GM21515 (cell line): Measurements from ENCODE around the gene KIF12.

Experiments
- ATAC-seq: cut with Tn5 transposase; IDR thresholded peaks from one replicate; pipeline ENCODE4 v1.9.1; 2021; ENCODE audit not compliant: unreplicated experiment

KIF12 gene

GRCh38 chr9:114107286-114108001 lies 8.4 kb upstream of the KIF12 start:
- ATAC-seq = no peak

- no peak for ATAC-seq
Observed at GRCh38 chr9:114105236-114105635, 6.1 kb upstream of the KIF12 start.

GRCh38 chr9:114102484-114102883 lies 3.4 kb upstream of the KIF12 start:
- ATAC-seq = no peak

GRCh38 chr9:114100536-114100935 lies 1.4 kb upstream of the KIF12 start:
- ATAC-seq = no peak

- no peak for ATAC-seq
Observed at GRCh38 chr9:114099669-114100270, 678 bp upstream of the KIF12 start.

- no peak for ATAC-seq
Observed at GRCh38 chr9:114098021-114098935, 814 bp downstream of the KIF12 start.

- ATAC-seq = no peak
Observed at GRCh38 chr9:114097613-114098020, 1.5 kb downstream of the KIF12 start.

GRCh38 chr9:114096866-114097612 lies 2.1 kb downstream of the KIF12 start:
- ATAC-seq = no peak

- ATAC-seq = no peak
Observed at GRCh38 chr9:114096041-114096511, 3.0 kb downstream of the KIF12 start.

- no peak for ATAC-seq
Observed at GRCh38 chr9:114094971-114095370, 4.1 kb downstream of the KIF12 start.

- ATAC-seq = no peak
Observed at GRCh38 chr9:114093761-114094505, 5.2 kb downstream of the KIF12 start.

GRCh38 chr9:114093031-114093471 lies 6.0 kb downstream of the KIF12 start:
- ATAC-seq = no peak

GRCh38 chr9:114092336-114092735 lies 6.8 kb downstream of the KIF12 start:
- no peak for ATAC-seq

GRCh38 chr9:114091711-114092110 lies 7.4 kb downstream of the KIF12 start:
- no peak for ATAC-seq

- no peak for ATAC-seq
Observed at GRCh38 chr9:114090798-114091197, 8.3 kb downstream of the KIF12 start.

- ATAC-seq = no peak
Observed at GRCh38 chr9:114089206-114089840, 9.8 kb downstream of the KIF12 start.

GRCh38 chr9:114088571-114089170 lies 10.4 kb downstream of the KIF12 start:
- no peak for ATAC-seq

GRCh38 chr9:114087721-114088120 lies 11.4 kb downstream of the KIF12 start:
- ATAC-seq = no peak

- ATAC-seq = no peak
Observed at GRCh38 chr9:114086607-114087006, 12.5 kb downstream of the KIF12 start.
